ENCODE measurements around the gene TAAR1. TPM values are rescaled to one million over a fixed set of nuclear protein-coding genes. Genes with fewer than 3 reads are reported as not detected.
"Not testable (repeated sequence)": the region's sequence is repeated elsewhere in the genome, so short reads cannot be mapped to it uniquely, and the experiment has no call there.

The TAAR1 gene
- total RNA-seq, 4 donors from 2014 or later, result not detected

DNA sequence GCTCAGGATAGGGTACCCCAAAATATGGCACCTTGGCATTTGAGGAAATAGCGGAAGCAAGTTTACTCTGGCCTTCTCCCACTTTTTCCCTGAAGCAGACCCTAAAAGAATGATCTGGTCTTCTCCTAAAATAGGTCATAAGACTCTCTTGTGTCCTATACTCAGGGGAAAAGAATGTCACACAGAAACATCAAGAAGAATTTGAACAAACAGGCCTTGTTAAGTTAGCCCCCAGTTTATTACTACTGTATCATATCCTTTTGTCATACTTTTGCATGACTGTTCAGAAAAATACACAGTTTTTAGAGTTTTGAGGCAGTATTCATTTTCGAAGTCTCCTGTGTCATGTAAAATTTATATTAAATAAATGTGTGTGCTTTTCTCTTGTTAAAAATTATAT is 47.4 kb downstream of the TAAR1 start:
- peaks cover 0 to 4% (median 0%) of the 10 kb centered on the region in 4 donors for H3K4me1 ChIP-seq
- TF ChIP-seq POLR2A (IDR thresholded peaks at IDR 0.05) (no peak), EP300 (IDR thresholded peaks at IDR 0.05) (no peak)
- TF ChIP-seq, protein P1, sequence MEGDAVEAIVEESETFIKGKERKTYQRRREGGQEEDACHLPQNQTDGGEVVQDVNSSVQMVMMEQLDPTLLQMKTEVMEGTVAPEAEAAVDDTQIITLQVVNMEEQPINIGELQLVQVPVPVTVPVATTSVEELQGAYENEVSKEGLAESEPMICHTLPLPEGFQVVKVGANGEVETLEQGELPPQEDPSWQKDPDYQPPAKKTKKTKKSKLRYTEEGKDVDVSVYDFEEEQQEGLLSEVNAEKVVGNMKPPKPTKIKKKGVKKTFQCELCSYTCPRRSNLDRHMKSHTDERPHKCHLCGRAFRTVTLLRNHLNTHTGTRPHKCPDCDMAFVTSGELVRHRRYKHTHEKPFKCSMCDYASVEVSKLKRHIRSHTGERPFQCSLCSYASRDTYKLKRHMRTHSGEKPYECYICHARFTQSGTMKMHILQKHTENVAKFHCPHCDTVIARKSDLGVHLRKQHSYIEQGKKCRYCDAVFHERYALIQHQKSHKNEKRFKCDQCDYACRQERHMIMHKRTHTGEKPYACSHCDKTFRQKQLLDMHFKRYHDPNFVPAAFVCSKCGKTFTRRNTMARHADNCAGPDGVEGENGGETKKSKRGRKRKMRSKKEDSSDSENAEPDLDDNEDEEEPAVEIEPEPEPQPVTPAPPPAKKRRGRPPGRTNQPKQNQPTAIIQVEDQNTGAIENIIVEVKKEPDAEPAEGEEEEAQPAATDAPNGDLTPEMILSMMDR (IDR thresholded peaks at IDR 0.05), result no peak
- no peaks in the 10 kb centered on the region for H3K36me3 ChIP-seq
- H3K27ac ChIP-seq, result no peak overlapping the region
- DNase-seq (ENCODE audit: low spot score in 2 of 2), result no peak
- H3K27me3 ChIP-seq, result no peaks in the 10 kb centered on the region
- H3K9me3 ChIP-seq, result no peaks in the 10 kb centered on the region
- WGBS, 2 donors, result 66 to 79% methylated on average over 2 of the region's 2 CpGs
- H3K4me3 ChIP-seq, result no peak overlapping the region

DNA sequence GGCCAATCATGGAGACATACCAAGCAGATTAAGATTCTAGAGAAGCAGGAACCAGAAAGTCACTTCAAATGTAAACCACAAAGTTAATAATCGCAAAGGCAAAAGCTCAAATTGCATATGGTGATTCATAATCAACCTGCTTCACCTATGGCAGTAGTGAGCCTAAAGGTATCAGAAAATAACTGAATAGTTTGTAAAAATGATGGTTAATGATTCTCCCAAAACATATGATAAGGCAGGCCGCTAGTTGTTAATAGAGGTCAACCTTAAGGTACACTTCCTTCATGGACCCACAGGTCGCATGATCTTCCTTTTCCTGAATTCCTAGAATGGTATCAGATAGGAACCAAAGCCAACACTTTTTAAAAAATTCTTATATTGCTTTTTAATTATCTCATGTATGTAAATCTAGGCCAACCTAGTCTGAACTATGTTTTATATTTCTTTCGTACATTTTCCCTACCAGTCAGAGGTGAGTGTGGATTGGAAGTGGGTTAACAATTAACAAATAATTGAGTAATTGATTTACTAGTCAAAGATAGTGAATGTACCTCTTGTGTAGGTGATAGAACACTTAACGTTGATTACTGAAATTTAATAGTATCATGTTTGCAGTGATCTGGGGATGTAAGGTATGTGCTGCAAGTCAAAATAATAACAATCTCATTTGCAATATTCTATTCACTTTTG is 51.3 kb downstream of the TAAR1 start:
- Histone ChIP-seq H3K27ac (no peak overlapping the region), H3K36me3 (no peaks in the 10 kb centered on the region), H3K9me3 (no peaks in the 10 kb centered on the region), H3K4me1 (no peaks in the 10 kb centered on the region), H3K4me3 (no peak overlapping the region), H3K27me3 (no peaks in the 10 kb centered on the region)
- DNase-seq (ENCODE audit: low spot score in 2 of 2), result no peak
- TF ChIP-seq EP300 (IDR thresholded peaks at IDR 0.05), result no peak
- no peak for TF ChIP-seq POLR2A (IDR thresholded peaks at IDR 0.05)
- TF ChIP-seq, protein P1 (IDR thresholded peaks at IDR 0.05), result no peak
- 89 to 93% methylated on average over 5 of the region's 5 CpGs for WGBS, 2 donors

DNA sequence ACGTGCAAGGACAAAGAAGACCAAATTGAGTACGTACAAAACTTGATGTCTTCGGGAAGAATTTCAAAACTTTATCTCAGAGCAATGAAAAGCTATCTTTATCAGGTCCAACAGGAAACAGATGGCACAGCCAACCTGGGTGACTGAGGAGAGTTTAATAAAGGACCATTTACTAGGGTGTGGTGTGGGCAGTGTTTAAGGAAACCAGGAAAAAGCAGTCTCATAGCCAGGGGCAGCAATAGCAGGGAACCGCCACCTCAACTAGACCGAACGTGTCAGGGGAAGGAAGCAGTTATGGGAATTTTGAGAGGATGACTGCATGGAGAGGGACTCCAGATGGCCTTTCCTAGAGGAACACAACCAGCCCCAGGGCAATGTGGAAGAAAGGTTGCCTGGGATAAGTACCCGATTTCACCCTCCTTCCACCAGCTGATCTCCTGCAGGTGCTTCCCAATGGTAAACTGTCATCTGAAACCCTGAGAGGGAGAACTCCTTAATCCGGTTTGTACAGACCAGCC is 54.3 kb downstream of the TAAR1 start:
- no peak overlapping the region for H3K27ac ChIP-seq
- DNase-seq (ENCODE audit: low spot score in 2 of 2), result no peak
- H3K27me3 ChIP-seq, result no peaks in the 10 kb centered on the region
- no peaks in the 10 kb centered on the region for H3K36me3 ChIP-seq
- no peaks in the 10 kb centered on the region for H3K9me3 ChIP-seq
- WGBS, 2 donors, result 85 to 86% methylated on average over 8 of the region's 8 CpGs
- no peak overlapping the region for H3K4me3 ChIP-seq
- TF ChIP-seq, protein P1 (IDR thresholded peaks at IDR 0.05), result no peak
- no peak for TF ChIP-seq EP300 (IDR thresholded peaks at IDR 0.05)
- no peak for TF ChIP-seq POLR2A (IDR thresholded peaks at IDR 0.05)
- no peaks in the 10 kb centered on the region for H3K4me1 ChIP-seq

DNA sequence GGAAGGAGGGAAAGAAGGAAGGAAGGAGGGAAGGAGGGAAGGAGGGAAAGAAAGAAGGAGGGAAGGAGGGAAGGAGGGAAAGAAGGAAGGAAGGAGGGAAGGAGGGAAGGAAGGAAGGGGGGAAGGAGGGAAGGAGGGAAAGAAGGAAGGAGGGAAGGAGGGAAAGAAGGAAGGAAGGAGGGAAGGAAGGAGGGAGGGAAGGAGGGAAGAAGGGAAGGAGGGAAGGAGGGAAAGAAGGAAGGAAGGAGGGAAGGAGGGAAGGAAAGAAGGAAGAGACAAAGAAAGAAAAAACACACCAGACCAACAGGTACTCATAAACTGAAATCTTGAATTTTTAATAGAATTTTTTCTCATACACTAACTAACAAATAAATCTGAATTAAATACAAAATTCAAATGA is 58.1 kb downstream of the TAAR1 start:
- not testable (repeated sequence) for H3K27ac ChIP-seq; H3K27me3 ChIP-seq; H3K4me1 ChIP-seq; H3K36me3 ChIP-seq; DNase-seq (ENCODE audit: low spot score in 2 of 2); H3K9me3 ChIP-seq; H3K4me3 ChIP-seq

DNA sequence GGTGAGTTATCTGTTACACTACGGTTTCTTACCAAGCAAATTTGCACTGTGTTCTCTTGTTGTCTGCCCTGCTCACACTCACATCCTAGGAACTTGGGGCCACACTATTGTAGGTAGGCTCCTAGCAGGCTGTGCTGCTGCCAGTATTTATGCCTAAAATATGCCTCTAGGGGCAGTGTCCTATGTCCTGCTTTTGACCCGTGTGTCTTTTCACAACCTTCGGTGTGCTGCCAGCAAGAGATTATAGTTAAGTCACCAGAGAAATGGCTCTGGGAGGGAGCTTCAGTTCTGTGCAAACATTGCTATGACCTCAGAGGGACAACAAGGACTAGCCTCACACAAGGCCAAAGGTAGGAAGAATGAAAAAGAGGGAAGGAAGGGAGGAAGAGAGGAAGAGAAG is 60.5 kb downstream of the TAAR1 start:
- DNase-seq (ENCODE audit: low spot score in 2 of 2), result no peak
- Histone ChIP-seq H3K27ac (no peak overlapping the region), H3K27me3 (no peaks in the 10 kb centered on the region), H3K36me3 (no peaks in the 10 kb centered on the region), H3K4me1 (no peaks in the 10 kb centered on the region), H3K4me3 (no peak overlapping the region), H3K9me3 (no peaks in the 10 kb centered on the region)
- 36 to 52% methylated on average over 3 of the region's 3 CpGs for WGBS, 2 donors
- TF ChIP-seq EP300 (IDR thresholded peaks at IDR 0.05), result no peak
- TF ChIP-seq, protein P1 (IDR thresholded peaks at IDR 0.05), result no peak
- no peak for TF ChIP-seq POLR2A (IDR thresholded peaks at IDR 0.05)

Measured in tibial nerve (tissue), 4 donors.